HEK293 (cell line): ENCODE measurements around the gene DNER.

Experiments used
- CTCF ChIA-PET: fragments of 350-600 bp; formaldehyde crosslinking; extraction: SDS; loops from one replicate; lab custom pipeline; 2021; ENCODE audit warnings: antibody characterized with exemption; lab: Yijun Ruan, JAX
- POLR2A ChIA-PET: fragments of 300-600 bp; formaldehyde crosslinking; extraction: SDS; loops from one replicate; lab custom pipeline; 2020; ENCODE audit warnings: antibody characterized with exemption, inconsistent platforms; lab: Yijun Ruan, JAX
- H3K27ac ChIP-seq: fragments of 200-500 bp; sonication (Bioruptor generic); 2 replicates; pipeline ENCODE4 v1.5.1; 2014; ENCODE audit warnings: low read depth, low read length, control low read depth, inconsistent platforms; ENCODE audit errors: extremely low read depth
- H3K36me3 ChIP-seq, 2 experiments: fragments of 200-500 bp in 1 of 2; sonication (Bioruptor generic) in 1 of 2; 1 replicate in 1 of 2; 2 replicates in 1 of 2; pipeline ENCODE4 v1.5.1; 2014 to 2017; ENCODE audit warnings: inconsistent platforms in 2 of 2, low read length in 2 of 2; ENCODE audit not compliant: control insufficient read depth in 2 of 2, insufficient read depth in 1 of 2
- H3K4me1 ChIP-seq: fragments of 200-500 bp; sonication (Bioruptor generic); 2 replicates; pipeline ENCODE4 v1.5.1; 2014; ENCODE audit warnings: mild to moderate bottlenecking, low read length, inconsistent platforms; ENCODE audit not compliant: control insufficient read depth, insufficient read depth
- H3K4me3 ChIP-seq: 2 replicates; pipeline ENCODE4 v1.5.1; 2011; ENCODE audit warnings: low read depth, mild to moderate bottlenecking, control low read depth, low read length, moderate library complexity
- H3K9me3 ChIP-seq: fragments of 200-500 bp; sonication (Bioruptor generic); 2 replicates; pipeline ENCODE4 v1.5.1; 2014; ENCODE audit warnings: low read depth, low read length, inconsistent platforms; ENCODE audit not compliant: control insufficient read depth, insufficient read depth
- BCL11B ChIP-seq: fragments of 450-650 bp; formaldehyde crosslinking; IDR thresholded peaks from 2 replicates; pipeline ENCODE4 v1.5.1; 2016; ENCODE audit warnings: low read depth, missing biosample characterization, missing genetic modification characterization
- SETDB1 ChIP-seq: IDR thresholded peaks from one replicate; pipeline ENCODE4 v1.6.1; 2017; ENCODE audit warnings: mild to moderate bottlenecking, low read length, moderate library complexity, mixed read lengths; ENCODE audit not compliant: insufficient read length
- YY1 ChIP-seq: fragments of 450-650 bp; formaldehyde crosslinking; IDR thresholded peaks from 2 replicates; pipeline ENCODE4 v1.5.1; 2018; ENCODE audit warnings: missing biosample characterization, missing genetic modification characterization
- ZBTB44 ChIP-seq: fragments of 450-650 bp; IDR thresholded peaks from 2 replicates; pipeline ENCODE4 v1.5.1; 2018; ENCODE audit warnings: missing biosample characterization, mild to moderate bottlenecking, missing genetic modification characterization
- ZNF133 ChIP-seq: fragments of 450-650 bp; formaldehyde crosslinking; IDR thresholded peaks from 2 replicates; pipeline ENCODE4 v1.5.1; 2016; ENCODE audit warnings: missing biosample characterization, missing genetic modification characterization
- ZNF146 ChIP-seq: fragments of 450-650 bp; formaldehyde crosslinking; IDR thresholded peaks from 2 replicates; pipeline ENCODE4 v1.5.1; 2016; ENCODE audit warnings: missing biosample characterization, missing genetic modification characterization
- ZNF157 ChIP-seq: fragments of 450-650 bp; formaldehyde crosslinking; IDR thresholded peaks from 2 replicates; pipeline ENCODE4 v1.5.1; 2016; ENCODE audit warnings: missing biosample characterization, missing genetic modification characterization
- ZNF175 ChIP-seq: fragments of 450-650 bp; formaldehyde crosslinking; IDR thresholded peaks from 2 replicates; pipeline ENCODE4 v1.5.1; 2016; ENCODE audit warnings: missing biosample characterization, missing genetic modification characterization
- ZNF23 ChIP-seq: fragments of 450-650 bp; formaldehyde crosslinking; IDR thresholded peaks from 2 replicates; pipeline ENCODE4 v1.5.1; 2016; ENCODE audit warnings: missing biosample characterization, missing genetic modification characterization, borderline replicate concordance
- ZNF37A ChIP-seq: fragments of 450-650 bp; IDR thresholded peaks from 2 replicates; pipeline ENCODE4 v1.5.1; 2018; ENCODE audit warnings: missing biosample characterization, missing genetic modification characterization
- ZNF404 ChIP-seq: fragments of 450-650 bp; formaldehyde crosslinking; IDR thresholded peaks from 2 replicates; pipeline ENCODE4 v1.5.1; 2017; ENCODE audit warnings: missing biosample characterization, missing genetic modification characterization
- ZNF473 ChIP-seq: fragments of 450-650 bp; formaldehyde crosslinking; IDR thresholded peaks from 2 replicates; pipeline ENCODE4 v1.5.1; 2017; ENCODE audit warnings: missing biosample characterization, missing genetic modification characterization
- ZNF561 ChIP-seq: fragments of 450-650 bp; IDR thresholded peaks from 2 replicates; pipeline ENCODE4 v1.5.1; 2018; ENCODE audit warnings: missing biosample characterization, missing genetic modification characterization, borderline replicate concordance
- ZNF610 ChIP-seq: fragments of 450-650 bp; formaldehyde crosslinking; IDR thresholded peaks from 2 replicates; pipeline ENCODE4 v1.5.1; 2016; ENCODE audit warnings: missing biosample characterization, missing genetic modification characterization, borderline replicate concordance
- ZNF768 ChIP-seq: fragments of 450-650 bp; formaldehyde crosslinking; IDR thresholded peaks from 2 replicates; pipeline ENCODE4 v1.5.1; 2018; ENCODE audit warnings: missing biosample characterization, mild to moderate bottlenecking, missing genetic modification characterization
- ZNF776 ChIP-seq: fragments of 450-650 bp; formaldehyde crosslinking; IDR thresholded peaks from 2 replicates; pipeline ENCODE4 v1.5.0; 2017; ENCODE audit warnings: missing biosample characterization, missing genetic modification characterization, borderline replicate concordance
- TF ChIP-seq, protein P1 (sequence below): fragments of 450-650 bp; formaldehyde crosslinking; IDR thresholded peaks from 2 replicates; pipeline ENCODE4 v1.5.1; 2016; ENCODE audit warnings: missing biosample characterization, missing genetic modification characterization, borderline replicate concordance
- TF ChIP-seq, protein P2 (sequence below): fragments of 450-650 bp; formaldehyde crosslinking; IDR thresholded peaks from 2 replicates; pipeline ENCODE4 v1.5.1; 2016; ENCODE audit warnings: missing biosample characterization, missing genetic modification characterization
- TF ChIP-seq, protein P3 (sequence below): fragments of 450-650 bp; formaldehyde crosslinking; IDR thresholded peaks from 2 replicates; pipeline ENCODE4 v1.5.1; 2016; ENCODE audit warnings: missing biosample characterization, missing genetic modification characterization

The DNER gene

DNA sequence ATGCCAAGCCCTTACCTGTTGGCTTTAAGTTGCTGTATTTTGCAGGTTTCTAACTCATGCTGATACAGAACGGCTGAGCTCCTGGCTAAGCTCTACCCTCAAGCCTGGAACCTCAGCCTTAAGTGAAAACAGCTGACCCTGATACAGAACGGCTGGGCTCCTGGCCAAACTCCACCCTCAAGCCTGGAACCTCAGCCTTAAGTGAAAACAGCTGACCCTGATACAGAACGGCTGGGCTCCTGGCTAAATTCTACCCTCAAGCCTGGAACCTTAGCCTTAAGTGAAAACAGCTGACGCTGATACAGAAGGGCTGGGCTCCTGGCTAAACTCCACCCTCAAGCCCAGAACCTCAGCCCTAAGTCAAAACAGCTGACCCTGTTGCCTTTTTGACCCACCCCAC lies 17.6 kb upstream of the DNER start (continued):
- TF ChIP-seq ZNF404 (tag by site-specific recombination) = no peak
- no peak for TF ChIP-seq ZNF157 (tag by site-specific recombination)
- TF ChIP-seq, protein P1, sequence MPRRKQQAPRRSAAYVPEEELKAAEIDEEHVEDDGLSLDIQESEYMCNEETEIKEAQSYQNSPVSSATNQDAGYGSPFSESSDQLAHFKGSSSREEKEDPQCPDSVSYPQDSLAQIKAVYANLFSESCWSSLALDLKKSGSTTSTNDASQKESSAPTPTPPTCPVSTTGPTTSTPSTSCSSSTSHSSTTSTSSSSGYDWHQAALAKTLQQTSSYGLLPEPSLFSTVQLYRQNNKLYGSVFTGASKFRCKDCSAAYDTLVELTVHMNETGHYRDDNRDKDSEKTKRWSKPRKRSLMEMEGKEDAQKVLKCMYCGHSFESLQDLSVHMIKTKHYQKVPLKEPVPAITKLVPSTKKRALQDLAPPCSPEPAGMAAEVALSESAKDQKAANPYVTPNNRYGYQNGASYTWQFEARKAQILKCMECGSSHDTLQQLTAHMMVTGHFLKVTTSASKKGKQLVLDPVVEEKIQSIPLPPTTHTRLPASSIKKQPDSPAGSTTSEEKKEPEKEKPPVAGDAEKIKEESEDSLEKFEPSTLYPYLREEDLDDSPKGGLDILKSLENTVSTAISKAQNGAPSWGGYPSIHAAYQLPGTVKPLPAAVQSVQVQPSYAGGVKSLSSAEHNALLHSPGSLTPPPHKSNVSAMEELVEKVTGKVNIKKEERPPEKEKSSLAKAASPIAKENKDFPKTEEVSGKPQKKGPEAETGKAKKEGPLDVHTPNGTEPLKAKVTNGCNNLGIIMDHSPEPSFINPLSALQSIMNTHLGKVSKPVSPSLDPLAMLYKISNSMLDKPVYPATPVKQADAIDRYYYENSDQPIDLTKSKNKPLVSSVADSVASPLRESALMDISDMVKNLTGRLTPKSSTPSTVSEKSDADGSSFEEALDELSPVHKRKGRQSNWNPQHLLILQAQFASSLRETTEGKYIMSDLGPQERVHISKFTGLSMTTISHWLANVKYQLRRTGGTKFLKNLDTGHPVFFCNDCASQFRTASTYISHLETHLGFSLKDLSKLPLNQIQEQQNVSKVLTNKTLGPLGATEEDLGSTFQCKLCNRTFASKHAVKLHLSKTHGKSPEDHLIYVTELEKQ (tag by site-specific recombination) = no peak
- no peak for TF ChIP-seq ZNF473 (tag by site-specific recombination)
- TF ChIP-seq ZBTB44 (tag by site-specific recombination) = no peak

GRCh38 chr2:229731363-229731762 lies 17.0 kb upstream of the DNER start:
- TF ChIP-seq ZNF23 (tag by site-specific recombination) = no peak
- no peak overlapping the region for H3K27ac ChIP-seq
- CTCF ChIA-PET = no interaction called here
- no peaks in the 10 kb centered on the region for H3K9me3 ChIP-seq
- POLR2A ChIA-PET = no interaction called here
- H3K4me3 ChIP-seq = no peak overlapping the region
- H3K36me3 ChIP-seq = no peaks in the 10 kb centered on the region
- H3K4me1 ChIP-seq = no peaks in the 10 kb centered on the region

DNA sequence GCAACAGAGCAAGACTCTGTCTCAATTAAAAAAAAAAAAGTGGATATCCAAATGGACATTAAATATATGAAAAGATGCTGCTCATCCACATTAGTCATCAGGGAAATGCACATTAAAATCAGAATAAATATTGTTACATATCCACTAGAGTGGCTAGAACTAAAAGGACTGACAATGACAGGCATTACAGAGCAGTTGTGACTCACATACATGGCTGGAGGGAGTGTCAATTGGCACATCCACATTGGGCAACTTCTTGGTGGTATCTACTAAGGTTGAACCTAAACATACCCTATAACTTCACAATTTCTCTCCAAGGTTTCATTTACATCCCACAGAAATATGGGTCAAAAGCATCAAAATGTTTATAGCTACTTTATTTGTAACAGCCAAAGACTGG lies 14.0 kb upstream of the DNER start:
- POLR2A ChIA-PET = no interaction called here
- H3K27ac ChIP-seq = no peak overlapping the region
- H3K9me3 ChIP-seq = no peaks in the 10 kb centered on the region
- CTCF ChIA-PET = no interaction called here
- no peaks in the 10 kb centered on the region for H3K36me3 ChIP-seq
- H3K4me3 ChIP-seq = no peak overlapping the region
- no peak for TF ChIP-seq SETDB1
- TF ChIP-seq BCL11B (tag by site-specific recombination) = no peak
- TF ChIP-seq ZNF561 (tag by site-specific recombination) = no peak
- TF ChIP-seq ZNF610 (tag by site-specific recombination) = no peak
- no peak for TF ChIP-seq ZNF768 (tag by site-specific recombination)
- TF ChIP-seq, protein P2, sequence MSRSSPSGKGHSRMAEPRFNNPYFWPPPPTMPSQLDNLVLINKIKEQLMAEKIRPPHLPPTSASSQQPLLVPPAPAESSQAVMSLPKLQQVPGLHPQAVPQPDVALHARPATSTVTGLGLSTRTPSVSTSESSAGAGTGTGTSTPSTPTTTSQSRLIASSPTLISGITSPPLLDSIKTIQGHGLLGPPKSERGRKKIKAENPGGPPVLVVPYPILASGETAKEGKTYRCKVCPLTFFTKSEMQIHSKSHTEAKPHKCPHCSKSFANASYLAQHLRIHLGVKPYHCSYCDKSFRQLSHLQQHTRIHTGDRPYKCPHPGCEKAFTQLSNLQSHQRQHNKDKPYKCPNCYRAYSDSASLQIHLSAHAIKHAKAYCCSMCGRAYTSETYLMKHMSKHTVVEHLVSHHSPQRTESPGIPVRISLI (tag by site-specific recombination) = no peak
- TF ChIP-seq YY1 (tag by site-specific recombination) = no peak
- TF ChIP-seq ZNF37A (tag by site-specific recombination) = no peak
- TF ChIP-seq ZNF146 (tag by site-specific recombination) = no peak
- TF ChIP-seq ZNF404 (tag by site-specific recombination) = no peak
- no peak for TF ChIP-seq ZNF776
- TF ChIP-seq ZNF133 (tag by site-specific recombination) = no peak
- TF ChIP-seq, protein P3, sequence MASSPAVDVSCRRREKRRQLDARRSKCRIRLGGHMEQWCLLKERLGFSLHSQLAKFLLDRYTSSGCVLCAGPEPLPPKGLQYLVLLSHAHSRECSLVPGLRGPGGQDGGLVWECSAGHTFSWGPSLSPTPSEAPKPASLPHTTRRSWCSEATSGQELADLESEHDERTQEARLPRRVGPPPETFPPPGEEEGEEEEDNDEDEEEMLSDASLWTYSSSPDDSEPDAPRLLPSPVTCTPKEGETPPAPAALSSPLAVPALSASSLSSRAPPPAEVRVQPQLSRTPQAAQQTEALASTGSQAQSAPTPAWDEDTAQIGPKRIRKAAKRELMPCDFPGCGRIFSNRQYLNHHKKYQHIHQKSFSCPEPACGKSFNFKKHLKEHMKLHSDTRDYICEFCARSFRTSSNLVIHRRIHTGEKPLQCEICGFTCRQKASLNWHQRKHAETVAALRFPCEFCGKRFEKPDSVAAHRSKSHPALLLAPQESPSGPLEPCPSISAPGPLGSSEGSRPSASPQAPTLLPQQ = no peak
- no peak for TF ChIP-seq ZNF175 (tag by site-specific recombination)
- no peaks in the 10 kb centered on the region; the same call in 1 of the 2 replicates for H3K4me1 ChIP-seq
